Adrenal gland (tissue), 12 donors: ENCODE results near the gene TMEM151A. TPM values are rescaled to one million over a fixed set of nuclear protein-coding genes. Genes with fewer than 3 reads are reported as not detected.

ENCODE experiments used
- DNase-seq, 7 donors: peaks; one replicate each; pipeline ENCODE4 v3.0.0-alpha.2; 2019 to 2020
- H3K27ac ChIP-seq, 5 donors: fragments of 200-600 bp; sonication (generic) in 4 of 5; 1 replicate in 3 of 5; 2 replicates in 2 of 5; pipeline versions ENCODE4 v1.5.1 to v1.8.0; 2016 to 2020; ENCODE audit warnings: mild to moderate bottlenecking in 1 of 5
- H3K27me3 ChIP-seq: fragments of 200-600 bp; 2 replicates; pipeline ENCODE4 v1.8.0; 2021
- H3K36me3 ChIP-seq, 2 donors: fragments of 200-600 bp; replicated peaks in 1 of 2; 1 replicate in 1 of 2; 2 replicates in 1 of 2; pipeline versions ENCODE4 v1.5.1 to v1.8.0; 2018 to 2022
- H3K4me1 ChIP-seq, 2 donors: fragments of 200-600 bp; replicated peaks in 1 of 2; 1 replicate in 1 of 2; 2 replicates in 1 of 2; pipeline versions ENCODE4 v1.5.1 to v1.8.0; 2018 to 2021
- H3K4me3 ChIP-seq, 4 donors: fragments of 200-600 bp; sonication (generic) in 3 of 4; one replicate each; pipeline ENCODE4 v1.5.1; 2016 to 2018
- H3K9me3 ChIP-seq, 3 donors: fragments of 200-600 bp; sonication (generic) in 1 of 3; replicated peaks in 1 of 3; 1 replicate in 2 of 3; 2 replicates in 1 of 3; pipeline versions ENCODE4 v1.5.1 to v1.8.0; 2016 to 2021
- POLR2A ChIP-seq, 2 donors: fragments of 450-650 bp; IDR thresholded peaks; one replicate each; pipeline ENCODE4 v1.6.1; 2017; ENCODE audit warnings: antibody characterized with exemption in 2 of 2, mild to moderate bottlenecking in 2 of 2, moderate library complexity in 1 of 2
- WGBS, 4 donors: extraction: QIAGEN DNeasy Blood & Tissue Kit in 2 of 4; methylation state at CpG; one replicate each; pipeline versions ENCODE4 v1.1.5 to v1.1.7; 2013 to 2017; 5-methylcytosine and 5-hydroxymethylcytosine counted together
- intact Hi-C, 2 donors: fragments of 100-400 bp; cut with DNase I; formaldehyde crosslinking; loops; one replicate each; pipeline versions ENCODE4 v1.14.1 to v1.15.0; 2022 to 2023
- polyA plus RNA-seq, 3 donors: library from polyadenylated mRNA; stranded (reverse); fragments of 200-250 nt in 2 of 3; fragments of 350-450 nt in 1 of 3; fragmentation: Illumina TruSeq in 1 of 3; extraction: RNeasy Lipid Tissue Mini Kit (QIAGEN cat#74804) in 1 of 3; gene quantifications; one replicate each; pipeline ENCODE4 v1.2.3, GENCODE V29; 2013 to 2014
- total RNA-seq, 9 donors: library from RNA; depleted of rRNA in 4 of 9; stranded (reverse); fragments of >200 nt in 4 of 9; fragments of 120-200 nt in 1 of 9; fragmentation: NEBNext Ultra II Directional in 1 of 9; extraction: Animal tissue kit (Norgen Biotek cat#: 25700) in 1 of 9; gene quantifications; one replicate each; pipeline versions ENCODE4 v1.1.0 to v1.2.4, GENCODE V29; 2013 to 2023
- TF ChIP-seq, protein P1 (sequence below), 6 experiments: fragments of 450-650 bp in 4 of 6; fragments of 200-600 bp in 2 of 6; sonication (generic) in 1 of 6; IDR thresholded peaks; 1 replicate in 5 of 6; 2 replicates in 1 of 6; pipeline versions ENCODE4 v1.5.1 to v1.8.0; 2016 to 2021; ENCODE audit warnings: antibody characterized with exemption in 6 of 6, mild to moderate bottlenecking in 2 of 6, moderate library complexity in 1 of 6
- donor health status: healthy with polysubstance abuse.
- donor health status: Bipolar disorder and iron deficiency.
- donor health status: DM: yes; HTN: yes; CAD: no.
- donor health status: DM: no; HTN: no; CAD: no.
- donor health status: DM: no; HTN: no; CAD: no.
- donor health status: DM: yes; HTN: yes; CAD: no.

Gene TMEM151A
- total and polyA plus RNA-seq, 12 donors: 0.07 to 6.8 (median 1.3) TPM; not detected in 3

DNA sequence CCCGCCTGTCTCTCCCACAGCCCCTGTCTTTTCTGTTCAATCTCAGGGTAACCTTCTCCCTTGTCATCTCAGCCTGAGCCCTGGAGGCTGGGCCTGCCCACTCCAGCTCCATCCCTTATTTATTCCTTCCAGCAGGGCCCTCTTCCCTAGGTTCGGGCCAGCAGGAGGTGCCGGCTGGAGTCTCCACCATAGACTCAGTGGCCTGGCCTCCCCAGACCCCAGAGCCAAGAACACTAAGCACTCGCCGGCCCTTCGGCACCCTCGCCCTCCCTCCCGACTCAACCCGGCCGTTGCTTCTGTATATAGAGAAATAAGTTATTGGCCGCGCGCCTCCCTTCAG is 24.7 kb upstream of the TMEM151A start:
- 11 to 18% (median 15%) methylated on average over 10 to 13 of the region's 13 CpGs for WGBS, 4 donors
- DNase-seq: no peak
- Histone ChIP-seq H3K9me3 (no peaks in the 10 kb centered on the region), H3K36me3 (peaks cover 0 to 27% of the 10 kb centered on the region in 2 donors), H3K27me3 (no peaks in the 10 kb centered on the region), H3K27ac (peak overlapping the region in 4 of 5 donors; percentile 89 to 98 (median 94)), H3K4me1 (peaks cover 5 to 24% of the 10 kb centered on the region in 2 donors), H3K4me3 (peak overlapping the region in 2 of 4 donors; percentile 81 to 94)
- intact Hi-C loops: no loop called here
- no peak for TF ChIP-seq POLR2A (IDR thresholded peaks at IDR 0.05)
- TF ChIP-seq, protein P1, sequence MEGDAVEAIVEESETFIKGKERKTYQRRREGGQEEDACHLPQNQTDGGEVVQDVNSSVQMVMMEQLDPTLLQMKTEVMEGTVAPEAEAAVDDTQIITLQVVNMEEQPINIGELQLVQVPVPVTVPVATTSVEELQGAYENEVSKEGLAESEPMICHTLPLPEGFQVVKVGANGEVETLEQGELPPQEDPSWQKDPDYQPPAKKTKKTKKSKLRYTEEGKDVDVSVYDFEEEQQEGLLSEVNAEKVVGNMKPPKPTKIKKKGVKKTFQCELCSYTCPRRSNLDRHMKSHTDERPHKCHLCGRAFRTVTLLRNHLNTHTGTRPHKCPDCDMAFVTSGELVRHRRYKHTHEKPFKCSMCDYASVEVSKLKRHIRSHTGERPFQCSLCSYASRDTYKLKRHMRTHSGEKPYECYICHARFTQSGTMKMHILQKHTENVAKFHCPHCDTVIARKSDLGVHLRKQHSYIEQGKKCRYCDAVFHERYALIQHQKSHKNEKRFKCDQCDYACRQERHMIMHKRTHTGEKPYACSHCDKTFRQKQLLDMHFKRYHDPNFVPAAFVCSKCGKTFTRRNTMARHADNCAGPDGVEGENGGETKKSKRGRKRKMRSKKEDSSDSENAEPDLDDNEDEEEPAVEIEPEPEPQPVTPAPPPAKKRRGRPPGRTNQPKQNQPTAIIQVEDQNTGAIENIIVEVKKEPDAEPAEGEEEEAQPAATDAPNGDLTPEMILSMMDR (IDR thresholded peaks at IDR 0.05): peak in 1 of 6 experiments; percentile 9

DNA sequence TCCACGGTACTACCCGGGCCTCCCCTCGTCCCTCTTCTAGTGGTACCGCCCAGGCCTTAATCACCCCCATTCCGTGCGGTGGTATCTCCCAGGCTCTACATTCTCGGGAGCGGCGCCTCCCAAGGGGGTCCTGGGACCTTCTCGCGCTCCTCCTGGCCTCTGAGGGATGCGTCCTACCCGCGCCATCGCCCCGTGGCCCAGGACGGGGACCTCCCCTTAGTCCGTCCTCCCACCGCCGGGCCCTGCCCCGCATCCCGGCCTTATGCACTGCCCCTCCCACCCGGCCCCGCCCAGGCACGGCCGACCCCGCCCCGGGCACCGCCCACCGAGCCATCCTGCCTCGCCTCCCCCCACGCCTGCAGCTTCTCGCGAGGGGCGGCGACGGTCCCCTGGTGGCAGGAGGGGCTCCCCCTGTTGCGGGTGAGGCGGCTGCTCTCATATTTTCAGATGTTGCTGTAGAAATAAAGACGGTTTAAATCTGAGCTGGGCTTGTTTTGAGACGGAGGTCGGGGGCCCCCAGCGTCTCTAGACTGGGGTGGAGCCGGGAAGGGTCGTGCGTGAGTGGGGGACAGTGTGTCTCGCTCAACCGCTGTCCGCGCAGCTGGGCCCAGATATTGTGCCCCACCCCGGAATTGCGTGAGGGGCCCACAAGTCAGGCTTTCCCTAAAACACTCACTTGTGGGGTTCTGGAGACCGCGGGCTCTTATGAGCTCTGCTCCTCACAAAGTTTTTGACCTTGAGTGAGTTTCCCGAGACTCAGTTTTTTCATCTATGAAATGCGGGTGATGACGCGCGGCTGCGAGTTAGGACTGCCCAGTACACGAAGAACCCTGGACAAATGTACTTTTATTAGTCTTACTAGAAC is 24.1 kb upstream of the TMEM151A start:
- Histone ChIP-seq H3K36me3 (peaks cover 0 to 27% of the 10 kb centered on the region in 2 donors), H3K9me3 (no peaks in the 10 kb centered on the region), H3K27me3 (no peaks in the 10 kb centered on the region), H3K4me3 (peak overlapping the region in 3 of 4 donors; percentile 7 to 94 (median 81)), H3K27ac (peak overlapping the region; percentile 73 to 98 (median 92)), H3K4me1 (peaks cover 5 to 24% of the 10 kb centered on the region in 2 donors)
- peak; percentile 89 to 95 (median 92) for DNase-seq
- intact Hi-C loops: no loop called here
- WGBS, 4 donors: 0 to 7% (median 1%) methylated on average over 11 to 61 of the region's 61 CpGs
- TF ChIP-seq, protein P1 (IDR thresholded peaks at IDR 0.05): peak in 4 of 6 experiments; percentile 19 to 45 (median 34)
- peak; percentile 51 to 59 for TF ChIP-seq POLR2A (IDR thresholded peaks at IDR 0.05)

DNA sequence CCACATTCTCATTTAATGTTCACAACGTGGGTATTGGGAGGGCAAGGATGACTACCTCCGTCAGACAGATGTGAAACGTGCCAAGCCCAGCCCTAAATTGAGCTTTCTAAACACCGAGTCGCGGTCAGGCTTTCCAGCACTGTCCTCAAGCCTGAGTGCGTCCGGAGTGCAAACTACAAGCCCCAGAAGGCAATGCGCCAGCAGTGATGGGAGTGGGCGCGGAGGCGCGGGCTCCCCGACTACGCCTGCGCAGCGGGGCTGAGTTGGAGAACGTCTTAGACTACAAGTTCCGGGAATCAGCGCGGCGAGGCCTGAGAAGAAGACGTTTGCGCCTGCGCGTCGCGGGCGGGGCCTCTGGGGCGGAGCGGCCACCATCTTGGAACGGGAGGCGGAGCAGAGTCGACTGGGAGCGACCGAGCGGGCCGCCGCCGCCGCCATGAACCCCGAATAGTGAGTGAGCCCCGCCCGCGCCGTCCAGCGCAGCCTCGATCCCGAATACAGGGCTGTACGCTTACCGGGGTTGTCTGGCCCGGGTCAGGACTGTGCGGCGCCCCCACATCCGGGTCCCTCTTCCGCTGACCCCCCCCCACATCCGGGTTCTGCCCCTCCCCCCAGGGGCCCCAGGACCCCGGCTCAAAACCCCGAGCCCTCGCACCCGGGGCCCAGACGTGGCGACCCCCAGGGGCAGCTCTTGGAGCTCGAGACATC is 23.3 kb upstream of the TMEM151A start, which contains the start of gene RAB1B:
RAB1B (plus strand) TSS at position 396 of the 708 bp plus-strand sequence; CDS start at position 437, 41 bp downstream.
- Histone ChIP-seq H3K4me1 (peaks cover 5 to 24% of the 10 kb centered on the region in 2 donors), H3K4me3 (peak within 1 kb of the TSS; percentile 47 to 94 (median 85)), H3K27me3 (no peaks in the 10 kb centered on the region), H3K36me3 (peaks cover 0 to 28% of the 10 kb centered on the region in 2 donors), H3K27ac (peak within 1 kb of the TSS; percentile 73 to 98 (median 92)), H3K9me3 (no peaks in the 10 kb centered on the region)
- peak; percentile 99 to 100 (median 100) for DNase-seq
- 0 to 2% (median 1%) methylated on average over 3 to 64 of the region's 64 CpGs for WGBS, 4 donors
- TF ChIP-seq, protein P1 (IDR thresholded peaks at IDR 0.05): no peak
- peak; percentile 40 to 83 for TF ChIP-seq POLR2A (IDR thresholded peaks at IDR 0.05)
- intact Hi-C loops: no loop called here
